Trophoblast cell (in vitro differentiated cells and primary cell): ENCODE results near the gene WAPL.

ENCODE experiments used
- DNase-seq, 2 donors: peaks; one replicate each; pipeline ENCODE4 v3.0.0-alpha.2; 2016
- H2AFZ ChIP-seq: 2 replicates; pipeline ENCODE4 v1.6.1; 2013; ENCODE audit warnings: low read length, moderate library complexity, mild to moderate bottlenecking; ENCODE audit not compliant: insufficient read depth, poor library complexity
- H2AK5ac ChIP-seq: 2 replicates; pipeline ENCODE4 v1.6.1; 2013; ENCODE audit warnings: mild to moderate bottlenecking, low read length
- H2BK120ac ChIP-seq: 2 replicates; pipeline ENCODE4 v1.6.1; 2013; ENCODE audit warnings: low read length, mild to moderate bottlenecking, moderate library complexity; ENCODE audit not compliant: insufficient read depth, poor library complexity
- H2BK12ac ChIP-seq: 2 replicates; pipeline ENCODE4 v1.6.1; 2013; ENCODE audit warnings: mild to moderate bottlenecking, low read length, moderate library complexity
- H2BK5ac ChIP-seq: 2 replicates; pipeline ENCODE4 v1.6.1; 2013; ENCODE audit warnings: low read length, low read depth, moderate library complexity, mild to moderate bottlenecking; ENCODE audit not compliant: poor library complexity
- H3K14ac ChIP-seq: 2 replicates; pipeline ENCODE4 v1.6.1; 2013; ENCODE audit warnings: mild to moderate bottlenecking, low read length
- H3K18ac ChIP-seq: 2 replicates; pipeline ENCODE4 v1.6.1; 2013; ENCODE audit warnings: mild to moderate bottlenecking, low read length
- H3K23ac ChIP-seq: 2 replicates; pipeline ENCODE4 v1.6.1; 2013; ENCODE audit warnings: low read length
- H3K27ac ChIP-seq: 2 replicates; pipeline ENCODE4 v1.5.1; 2013; ENCODE audit warnings: low read depth, mild to moderate bottlenecking, inconsistent platforms, low read length, moderate library complexity
- H3K27me3 ChIP-seq: 2 replicates; pipeline ENCODE4 v1.6.1; 2013; ENCODE audit warnings: inconsistent platforms, mild to moderate bottlenecking, low read length, moderate library complexity; ENCODE audit not compliant: insufficient read depth
- H3K36me3 ChIP-seq, 2 experiments: 1 replicate in 1 of 2; 2 replicates in 1 of 2; pipeline ENCODE4 v1.6.1; 2013; ENCODE audit warnings: low read length in 2 of 2, mild to moderate bottlenecking in 2 of 2, moderate library complexity in 1 of 2; ENCODE audit not compliant: insufficient read depth in 2 of 2, control insufficient read depth in 1 of 2
- H3K4ac ChIP-seq: 2 replicates; pipeline ENCODE4 v1.6.1; 2013; ENCODE audit warnings: low read depth, mild to moderate bottlenecking, low read length, moderate library complexity
- H3K4me1 ChIP-seq, 2 experiments: 1 replicate in 1 of 2; 2 replicates in 1 of 2; pipeline ENCODE4 v1.6.1; 2013; ENCODE audit warnings: low read length in 2 of 2, mild to moderate bottlenecking in 2 of 2, moderate library complexity in 1 of 2; ENCODE audit not compliant: insufficient read depth in 2 of 2, control insufficient read depth in 1 of 2
- H3K4me2 ChIP-seq: 2 replicates; pipeline ENCODE4 v1.6.1; 2013; ENCODE audit warnings: inconsistent platforms, mild to moderate bottlenecking, low read length, moderate library complexity
- H3K4me3 ChIP-seq: 2 replicates; pipeline ENCODE4 v1.5.1; 2013; ENCODE audit warnings: mild to moderate bottlenecking, low read depth, low read length, inconsistent platforms
- H3K79me1 ChIP-seq: one replicate; pipeline ENCODE4 v1.6.1; 2013; ENCODE audit warnings: low read length
- H3K79me2 ChIP-seq: 2 replicates; pipeline ENCODE4 v1.6.1; 2013; ENCODE audit warnings: low read length, mild to moderate bottlenecking; ENCODE audit not compliant: control insufficient read depth, insufficient read depth, poor library complexity
- H3K9ac ChIP-seq: 2 replicates; pipeline ENCODE4 v1.6.1; 2013; ENCODE audit warnings: mild to moderate bottlenecking, low read length
- H3K9me3 ChIP-seq: 2 replicates; pipeline ENCODE4 v1.6.1; 2013; ENCODE audit warnings: low read depth, mild to moderate bottlenecking, control low read depth, inconsistent platforms, low read length; ENCODE audit not compliant: insufficient read depth
- H4K12ac ChIP-seq: 2 replicates; pipeline ENCODE4 v1.6.1; 2013; ENCODE audit warnings: low read depth, mild to moderate bottlenecking, low read length, moderate library complexity
- H4K8ac ChIP-seq: 2 replicates; pipeline ENCODE4 v1.6.1; 2013; ENCODE audit warnings: low read depth, mild to moderate bottlenecking, low read length, moderate library complexity
- H4K91ac ChIP-seq: one replicate; pipeline ENCODE4 v1.6.1; 2013; ENCODE audit warnings: low read depth, mild to moderate bottlenecking, low read length, moderate library complexity
- WGBS: extraction: QIAGEN DNeasy Blood & Tissue Kit; methylation state at CpG from one replicate; pipeline ENCODE4 v1.1.7; 2013; ENCODE audit warnings: missing lambda C conversion rate; ENCODE audit not compliant: insufficient read length, insufficient coverage; ENCODE audit errors: extremely low coverage; 5-methylcytosine and 5-hydroxymethylcytosine counted together

The WAPL gene

DNA sequence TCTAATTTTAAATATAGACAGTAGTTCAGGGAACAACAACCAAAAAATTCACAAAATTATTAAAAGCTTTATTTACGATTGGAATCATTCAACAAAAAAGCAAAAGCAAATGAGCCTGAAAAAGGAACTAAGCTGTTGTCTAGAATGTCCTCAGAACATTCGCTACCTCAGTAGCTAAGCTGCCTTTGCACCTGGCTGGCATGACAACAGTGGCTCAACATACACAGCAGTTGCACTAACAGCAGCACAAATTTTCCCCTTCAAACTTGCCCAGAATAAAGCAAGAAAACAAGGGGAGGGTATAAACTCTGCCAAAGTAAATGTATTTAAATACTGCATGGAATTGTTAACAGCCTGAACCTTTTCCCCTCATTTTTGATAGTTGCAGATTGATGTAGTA, 84.6 kb downstream of the WAPL start:
- H4K91ac ChIP-seq, result no peak overlapping the region
- no peak overlapping the region for H3K4me2 ChIP-seq
- no CpG with 5 or more reads among the region's 2 CpGs for WGBS

GRCh38 chr10:86434656-86435055, 86.9 kb downstream of the WAPL start:
- WGBS, result no CpG with 5 or more reads among the region's 1 CpG
- Histone ChIP-seq H3K79me1 (no peaks in the 10 kb centered on the region), H3K4me3 (no peak overlapping the region), H3K14ac (no peak overlapping the region), H3K9me3 (no peaks in the 10 kb centered on the region), H3K36me3 (peaks cover 7 to 17% of the 10 kb centered on the region in 2 experiments), H2AK5ac (no peak overlapping the region), H4K8ac (no peak overlapping the region), H2AFZ (no peak overlapping the region), H3K27me3 (no peaks in the 10 kb centered on the region), H3K23ac (no peak overlapping the region), H2BK5ac (no peak overlapping the region), H3K4me1 (no peaks in the 10 kb centered on the region), H4K91ac (no peak overlapping the region), H2BK12ac (no peak overlapping the region), H3K4ac (no peak overlapping the region), H3K79me2 (no peaks in the 10 kb centered on the region), H4K12ac (no peak overlapping the region), H3K9ac (no peak overlapping the region), H3K27ac (no peak overlapping the region), H3K18ac (no peak overlapping the region), H2BK120ac (no peak overlapping the region), H3K4me2 (no peak overlapping the region)
- DNase-seq, result no peak

More for the DNA sequence above, 84.6 kb downstream of the WAPL start:
- Histone ChIP-seq H3K4ac (no peak overlapping the region), H2BK120ac (no peak overlapping the region), H4K8ac (no peak overlapping the region), H3K79me2 (no peaks in the 10 kb centered on the region), H3K36me3 (peaks cover 13 to 21% of the 10 kb centered on the region in 2 experiments), H3K27ac (no peak overlapping the region), H2BK5ac (no peak overlapping the region), H4K12ac (no peak overlapping the region), H3K9me3 (no peaks in the 10 kb centered on the region), H3K4me1 (no peaks in the 10 kb centered on the region), H2AK5ac (no peak overlapping the region), H2BK12ac (no peak overlapping the region), H3K79me1 (no peaks in the 10 kb centered on the region), H3K27me3 (no peaks in the 10 kb centered on the region), H3K4me3 (no peak overlapping the region), H3K9ac (no peak overlapping the region), H3K23ac (no peak overlapping the region), H2AFZ (no peak overlapping the region), H3K14ac (no peak overlapping the region), H3K18ac (no peak overlapping the region)
- DNase-seq, result no peak

GRCh38 chr10:86423739-86424138, 97.9 kb downstream of the WAPL start:
- Histone ChIP-seq H3K14ac (no peak overlapping the region), H2BK12ac (no peak overlapping the region), H3K18ac (no peak overlapping the region), H2AK5ac (no peak overlapping the region), H2BK120ac (no peak overlapping the region), H3K9me3 (no peaks in the 10 kb centered on the region), H3K4me2 (no peak overlapping the region), H3K9ac (no peak overlapping the region), H3K36me3 (no peaks in the 10 kb centered on the region), H3K4ac (no peak overlapping the region), H4K8ac (no peak overlapping the region), H3K27ac (no peak overlapping the region), H3K27me3 (no peaks in the 10 kb centered on the region), H3K79me1 (no peaks in the 10 kb centered on the region), H3K23ac (no peak overlapping the region), H3K79me2 (no peaks in the 10 kb centered on the region), H2BK5ac (no peak overlapping the region), H2AFZ (no peak overlapping the region), H3K4me1 (no peaks in the 10 kb centered on the region), H3K4me3 (no peak overlapping the region), H4K12ac (no peak overlapping the region), H4K91ac (no peak overlapping the region)
- WGBS, result no CpG with 5 or more reads among the region's 5 CpGs
- DNase-seq, result no peak

DNA sequence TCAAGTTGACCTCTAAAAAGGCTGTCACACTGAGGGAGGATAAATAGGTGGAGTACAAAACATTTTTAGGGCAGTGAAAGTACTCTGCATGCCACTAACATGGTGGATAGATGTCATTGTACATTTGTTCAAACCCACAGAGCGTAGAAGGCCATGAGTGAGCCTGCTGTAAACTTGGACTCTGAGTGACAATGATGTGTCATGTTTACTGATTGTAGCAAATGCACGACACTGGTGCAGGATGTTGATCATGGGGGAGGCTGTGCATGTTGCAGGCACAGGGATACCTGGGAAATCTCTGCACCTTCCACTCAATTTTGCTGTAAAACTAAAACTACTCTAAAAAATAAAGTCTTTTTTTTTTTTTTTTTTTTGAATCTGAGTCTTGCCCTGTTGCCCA, 102.5 kb downstream of the WAPL start:
- no peak overlapping the region for H2BK5ac ChIP-seq
- H2AK5ac ChIP-seq, result no peak overlapping the region
- no peak overlapping the region for H4K12ac ChIP-seq
- no peaks in the 10 kb centered on the region for H3K4me1 ChIP-seq
- no peak for DNase-seq
- H3K36me3 ChIP-seq, result no peaks in the 10 kb centered on the region
- no peak overlapping the region for H3K4me3 ChIP-seq
- H4K8ac ChIP-seq, result no peak overlapping the region
- no peaks in the 10 kb centered on the region for H3K27me3 ChIP-seq
- no peak overlapping the region for H4K91ac ChIP-seq
- no peaks in the 10 kb centered on the region for H3K79me1 ChIP-seq
- no peak overlapping the region for H2BK120ac ChIP-seq
- no peaks in the 10 kb centered on the region for H3K79me2 ChIP-seq
- no peak overlapping the region for H3K23ac ChIP-seq
- H2AFZ ChIP-seq, result no peak overlapping the region
- H3K27ac ChIP-seq, result no peak overlapping the region
- no peaks in the 10 kb centered on the region for H3K9me3 ChIP-seq
- H2BK12ac ChIP-seq, result no peak overlapping the region
- H3K14ac ChIP-seq, result no peak overlapping the region
- WGBS, result no CpG with 5 or more reads among the region's 2 CpGs
- no peak overlapping the region for H3K4me2 ChIP-seq
- no peak overlapping the region for H3K18ac ChIP-seq
- no peak overlapping the region for H3K9ac ChIP-seq
- H3K4ac ChIP-seq, result no peak overlapping the region
